Esophagus squamous epithelium (tissue), 5 donors: ENCODE results near the gene DHX32. TPM values are rescaled to one million over a fixed set of nuclear protein-coding genes. Genes with fewer than 3 reads are reported as not detected.
"Not testable (repeated sequence)": the region's sequence is repeated elsewhere in the genome, so short reads cannot be mapped to it uniquely, and the experiment has no call there.

Source experiments
- DNase-seq: peaks from one replicate; lab custom pipeline; 2025; lab: John Stamatoyannopoulos, UW
- H3K27ac ChIP-seq, 4 donors: fragments of 200-600 bp; sonication (generic); one replicate each; pipeline ENCODE4 v1.5.1; 2016 to 2019; ENCODE audit warnings: mild to moderate bottlenecking in 1 of 4
- H3K27me3 ChIP-seq, 4 donors: fragments of 200-600 bp; sonication (generic); 1 replicate in 3 of 4; 2 replicates in 1 of 4; pipeline versions ENCODE4 v1.5.1 to v1.6.0; 2017 to 2021; ENCODE audit warnings: antibody characterized with exemption in 1 of 4
- H3K36me3 ChIP-seq, 3 donors: fragments of 200-600 bp; sonication (generic); one replicate each; pipeline ENCODE4 v1.5.1; 2016 to 2019
- H3K4me1 ChIP-seq, 3 donors: fragments of 200-600 bp; sonication (generic); one replicate each; pipeline ENCODE4 v1.5.1; 2017 to 2019
- H3K4me3 ChIP-seq, 4 donors: fragments of 200-600 bp; sonication (generic); 1 replicate in 3 of 4; 2 replicates in 1 of 4; pipeline ENCODE4 v1.5.1; 2016 to 2019; ENCODE audit warnings: mild to moderate bottlenecking in 2 of 4, moderate library complexity in 1 of 4
- H3K9me3 ChIP-seq, 3 donors: fragments of 200-600 bp; sonication (generic); one replicate each; pipeline ENCODE4 v1.5.1; 2016 to 2019
- CTCF ChIP-seq, 6 experiments: fragments of 450-650 bp in 4 of 6; fragments of 200-600 bp in 2 of 6; sonication (generic) in 2 of 6; IDR thresholded peaks; one replicate each; pipeline ENCODE4 v1.5.1; 2016 to 2019; ENCODE audit warnings: antibody characterized with exemption in 6 of 6, mild to moderate bottlenecking in 4 of 6, moderate library complexity in 4 of 6
- POLR2A ChIP-seq, 4 donors: fragments of 450-650 bp; IDR thresholded peaks; one replicate each; pipeline ENCODE4 v1.6.1; 2017; ENCODE audit warnings: antibody characterized with exemption in 4 of 4, mild to moderate bottlenecking in 4 of 4, moderate library complexity in 3 of 4
- WGBS, 2 donors: methylation state at CpG; one replicate each; pipeline ENCODE4 v1.1.5; 2018; 5-methylcytosine and 5-hydroxymethylcytosine counted together
- intact Hi-C: fragments of 100-400 bp; cut with DNase I; formaldehyde crosslinking; loops from one replicate; pipeline ENCODE4 v1.15.0; 2022
- total RNA-seq, 4 donors: library from RNA; depleted of rRNA; stranded (reverse); fragments of >200 nt; gene quantifications; one replicate each; pipeline ENCODE4 v1.1.0, GENCODE V29; 2016
- donor health status: DM: yes; HTN: yes; CAD: no.

The DHX32 gene
- total RNA-seq, result 10 to 100 TPM; 36.6 to 52.4 (median 42.3) TPM

- 76 to 78% methylated on average over 4 of the region's 4 CpGs for WGBS, 2 donors
- intact Hi-C loops, result no loop called here
- no peak for DNase-seq
Observed at GRCh38 chr10:125881192-125881591, at the start of gene DHX32. DHX32 (minus strand) TSS chr10:125881292; CDS start chr10:125880824, 468 bp downstream.

GRCh38 chr10:125929618-125930017 lies 48.5 kb upstream of the DHX32 start:
- no peak overlapping the region for H3K27ac ChIP-seq

More at GRCh38 chr10:125881192-125881591, at the start of gene DHX32:
- peaks cover 0 to 44% (median 0%) of the 10 kb centered on the region in 3 donors for H3K36me3 ChIP-seq
- no peak within 1 kb of the TSS for H3K4me3 ChIP-seq
- peaks cover 0 to 6% (median 0%) of the 10 kb centered on the region in 3 donors for H3K9me3 ChIP-seq
- H3K27me3 ChIP-seq, result no peaks in the 10 kb centered on the region
- TF ChIP-seq POLR2A (IDR thresholded peaks at IDR 0.05) (no peak), CTCF (IDR thresholded peaks at IDR 0.05) (no peak)
- peaks cover 0 to 9% (median 0%) of the 10 kb centered on the region in 3 donors for H3K4me1 ChIP-seq
- no peak within 1 kb of the TSS for H3K27ac ChIP-seq

GRCh38 chr10:125928928-125929585 lies 48.0 kb upstream of the DHX32 start:
- no peak for DNase-seq
- H3K27me3 ChIP-seq, result no peaks in the 10 kb centered on the region
- no peaks in the 10 kb centered on the region for H3K4me1 ChIP-seq
- H3K4me3 ChIP-seq, result no peak overlapping the region
- no peak overlapping the region for H3K27ac ChIP-seq
- H3K36me3 ChIP-seq, result no peaks in the 10 kb centered on the region
- 75 to 80% methylated on average over 7 of the region's 7 CpGs for WGBS, 2 donors
- TF ChIP-seq POLR2A (IDR thresholded peaks at IDR 0.05), result no peak
- TF ChIP-seq CTCF (IDR thresholded peaks at IDR 0.05), result no peak
- intact Hi-C loops, result no loop called here
- no peaks in the 10 kb centered on the region for H3K9me3 ChIP-seq

More at GRCh38 chr10:125929618-125930017, 48.5 kb upstream of the DHX32 start:
- intact Hi-C loops, result no loop called here
- Histone ChIP-seq H3K27me3 (no peaks in the 10 kb centered on the region), H3K4me1 (peaks cover 0 to 3% (median 0%) of the 10 kb centered on the region in 3 donors), H3K9me3 (no peaks in the 10 kb centered on the region), H3K4me3 (no peak overlapping the region), H3K36me3 (no peaks in the 10 kb centered on the region)
- WGBS, 2 donors, result 89 to 93% methylated on average over 4 of the region's 4 CpGs
- DNase-seq, result no peak
- TF ChIP-seq CTCF (IDR thresholded peaks at IDR 0.05) (no peak), POLR2A (IDR thresholded peaks at IDR 0.05) (no peak)

- H3K27me3 ChIP-seq, H3K36me3 ChIP-seq, H3K4me1 ChIP-seq, DNase-seq, H3K27ac ChIP-seq, H3K9me3 ChIP-seq, H3K4me3 ChIP-seq, intact Hi-C loops: not testable (repeated sequence)
- WGBS, 2 donors, result 68% methylated on average over 5 of the region's 5 CpGs
Observed at GRCh38 chr10:125927265-125927664, 46.2 kb upstream of the DHX32 start.

- intact Hi-C loops, result no loop called here
- 53 to 58% methylated on average over 5 of the region's 5 CpGs for WGBS, 2 donors
- Histone ChIP-seq H3K4me1 (no peaks in the 10 kb centered on the region), H3K27me3 (no peaks in the 10 kb centered on the region), H3K9me3 (no peaks in the 10 kb centered on the region), H3K36me3 (no peaks in the 10 kb centered on the region), H3K27ac (no peak overlapping the region), H3K4me3 (no peak overlapping the region)
- DNase-seq, result no peak
- TF ChIP-seq POLR2A (IDR thresholded peaks at IDR 0.05), result no peak
- no peak for TF ChIP-seq CTCF (IDR thresholded peaks at IDR 0.05)
Observed at GRCh38 chr10:125926247-125926646, 45.2 kb upstream of the DHX32 start.
